Ectodermal cell (in vitro differentiated cells): Measurements from ENCODE around the gene GSG1L.

Experiments
- H3K27ac ChIP-seq: 2 replicates; pipeline ENCODE4 v1.7.0; 2013; ENCODE audit warnings: mild to moderate bottlenecking, low read depth, low read length; ENCODE audit not compliant: insufficient read depth, poor library complexity, severe bottlenecking
- H3K27me3 ChIP-seq: 2 replicates; pipeline ENCODE4 v1.7.0; 2013; ENCODE audit warnings: mild to moderate bottlenecking, low read length; ENCODE audit not compliant: insufficient read depth, control insufficient read depth, poor library complexity, severe bottlenecking
- H3K36me3 ChIP-seq: one replicate; pipeline ENCODE4 v1.7.0; 2013; ENCODE audit warnings: low read length; ENCODE audit not compliant: control insufficient read depth, insufficient read depth
- H3K4me1 ChIP-seq: one replicate; pipeline ENCODE4 v1.7.0; 2013; ENCODE audit warnings: low read length; ENCODE audit not compliant: control insufficient read depth, insufficient read depth
- H3K4me3 ChIP-seq: 2 replicates; pipeline ENCODE4 v1.7.0; 2013; ENCODE audit warnings: low read depth, low read length, control low read depth; ENCODE audit not compliant: insufficient read depth
- H3K9me3 ChIP-seq: 2 replicates; pipeline ENCODE4 v1.7.0; 2013; ENCODE audit warnings: mild to moderate bottlenecking, low read length, moderate library complexity; ENCODE audit not compliant: control insufficient read depth
- WGBS, 2 experiments: methylation state at CpG; one replicate each; pipeline ENCODE4 v1.1.7; 2013; ENCODE audit warnings: missing lambda C conversion rate in 2 of 2; 5-methylcytosine and 5-hydroxymethylcytosine counted together

The GSG1L gene

GRCh38 chr16:27851586-27851985 lies 211.9 kb downstream of the GSG1L start:
- WGBS, 2 experiments = 88% methylated on average over 9 of the region's 9 CpGs
- no peaks in the 10 kb centered on the region for H3K36me3 ChIP-seq
- no peak overlapping the region for H3K27ac ChIP-seq
- H3K9me3 ChIP-seq = no peaks in the 10 kb centered on the region
- no peaks in the 10 kb centered on the region for H3K27me3 ChIP-seq
- H3K4me1 ChIP-seq = peaks cover 11% of the 10 kb centered on the region
- H3K4me3 ChIP-seq = no peak overlapping the region

- Histone ChIP-seq H3K27me3 (no peaks in the 10 kb centered on the region), H3K4me3 (no peak overlapping the region), H3K9me3 (no peaks in the 10 kb centered on the region), H3K27ac (no peak overlapping the region), H3K4me1 (peaks cover 11% of the 10 kb centered on the region), H3K36me3 (no peaks in the 10 kb centered on the region)
- 89 to 97% methylated on average over 3 of the region's 3 CpGs for WGBS, 2 experiments
Measured at GRCh38 chr16:27849621-27850020, 213.9 kb downstream of the GSG1L start.

GRCh38 chr16:27847030-27847550 lies 216.4 kb downstream of the GSG1L start:
- Histone ChIP-seq H3K4me3 (no peak overlapping the region), H3K27ac (no peak overlapping the region), H3K27me3 (no peaks in the 10 kb centered on the region), H3K9me3 (no peaks in the 10 kb centered on the region), H3K4me1 (no peaks in the 10 kb centered on the region), H3K36me3 (no peaks in the 10 kb centered on the region)
- 69 to 79% methylated on average over 2 of the region's 2 CpGs for WGBS, 2 experiments

- Histone ChIP-seq H3K27ac (no peak overlapping the region), H3K27me3 (no peaks in the 10 kb centered on the region), H3K4me1 (no peaks in the 10 kb centered on the region), H3K4me3 (no peak overlapping the region), H3K36me3 (no peaks in the 10 kb centered on the region), H3K9me3 (no peaks in the 10 kb centered on the region)
- WGBS, 2 experiments = 85 to 93% methylated on average over 7 to 8 of the region's 8 CpGs
Measured at GRCh38 chr16:27844826-27845225, 218.7 kb downstream of the GSG1L start.

GRCh38 chr16:27843800-27844199 lies 219.7 kb downstream of the GSG1L start:
- Histone ChIP-seq H3K27me3 (no peaks in the 10 kb centered on the region), H3K4me3 (no peak overlapping the region), H3K27ac (no peak overlapping the region), H3K9me3 (no peaks in the 10 kb centered on the region), H3K36me3 (no peaks in the 10 kb centered on the region), H3K4me1 (no peaks in the 10 kb centered on the region)
- WGBS, 2 experiments = 86 to 90% methylated on average over 1 of the region's 1 CpG

GRCh38 chr16:27841911-27842310 lies 221.6 kb downstream of the GSG1L start:
- Histone ChIP-seq H3K27ac (no peak overlapping the region), H3K9me3 (no peaks in the 10 kb centered on the region), H3K36me3 (no peaks in the 10 kb centered on the region), H3K4me3 (no peak overlapping the region), H3K27me3 (no peaks in the 10 kb centered on the region), H3K4me1 (no peaks in the 10 kb centered on the region)
- WGBS, 2 experiments = 94% methylated on average over 24 of the region's 24 CpGs

- Histone ChIP-seq H3K9me3 (no peaks in the 10 kb centered on the region), H3K36me3 (no peaks in the 10 kb centered on the region), H3K27me3 (no peaks in the 10 kb centered on the region), H3K27ac (no peak overlapping the region), H3K4me3 (no peak overlapping the region), H3K4me1 (no peaks in the 10 kb centered on the region)
- WGBS, 2 experiments = 92 to 95% methylated on average over 16 of the region's 16 CpGs
Measured at GRCh38 chr16:27841061-27841801, 222.3 kb downstream of the GSG1L start.

GRCh38 chr16:27840311-27841060 lies 223.0 kb downstream of the GSG1L start:
- Histone ChIP-seq H3K27me3 (no peaks in the 10 kb centered on the region), H3K4me1 (no peaks in the 10 kb centered on the region), H3K27ac (no peak overlapping the region), H3K4me3 (no peak overlapping the region), H3K36me3 (no peaks in the 10 kb centered on the region), H3K9me3 (no peaks in the 10 kb centered on the region)
- WGBS, 2 experiments = 85 to 86% methylated on average over 17 to 18 of the region's 18 CpGs

- no peaks in the 10 kb centered on the region for H3K36me3 ChIP-seq
- H3K27ac ChIP-seq = no peak overlapping the region
- H3K4me1 ChIP-seq = no peaks in the 10 kb centered on the region
- no peaks in the 10 kb centered on the region for H3K9me3 ChIP-seq
- no peaks in the 10 kb centered on the region for H3K27me3 ChIP-seq
- H3K4me3 ChIP-seq = no peak overlapping the region
- 94 to 95% methylated on average over 2 of the region's 2 CpGs for WGBS, 2 experiments
Measured at GRCh38 chr16:27839419-27839818, 224.1 kb downstream of the GSG1L start.

- Histone ChIP-seq H3K36me3 (no peaks in the 10 kb centered on the region), H3K4me1 (no peaks in the 10 kb centered on the region), H3K4me3 (no peak overlapping the region), H3K9me3 (no peaks in the 10 kb centered on the region), H3K27ac (no peak overlapping the region), H3K27me3 (no peaks in the 10 kb centered on the region)
- WGBS, 2 experiments = 76 to 86% methylated on average over 3 of the region's 3 CpGs
Measured at GRCh38 chr16:27838536-27839175, 224.9 kb downstream of the GSG1L start.
